Stimulated activated CD8-positive, alpha-beta memory T cell treated with anti-CD3 and anti-CD28 coated beads, Interleukin-12 subunit alpha, Interleukin-12 subunit beta, amount 100 ng/mL, for 24 hours (primary cell): ENCODE measurements around the gene INVS.
"Not testable (repeated sequence)": the region's sequence is repeated elsewhere in the genome, so short reads cannot be mapped to it uniquely, and the experiment has no call there.

Experiments used
- DNase-seq: peaks from one replicate; pipeline ENCODE4 v3.0.0-alpha.2; 2020; ENCODE audit errors: extremely low read depth

Gene INVS, protein sequence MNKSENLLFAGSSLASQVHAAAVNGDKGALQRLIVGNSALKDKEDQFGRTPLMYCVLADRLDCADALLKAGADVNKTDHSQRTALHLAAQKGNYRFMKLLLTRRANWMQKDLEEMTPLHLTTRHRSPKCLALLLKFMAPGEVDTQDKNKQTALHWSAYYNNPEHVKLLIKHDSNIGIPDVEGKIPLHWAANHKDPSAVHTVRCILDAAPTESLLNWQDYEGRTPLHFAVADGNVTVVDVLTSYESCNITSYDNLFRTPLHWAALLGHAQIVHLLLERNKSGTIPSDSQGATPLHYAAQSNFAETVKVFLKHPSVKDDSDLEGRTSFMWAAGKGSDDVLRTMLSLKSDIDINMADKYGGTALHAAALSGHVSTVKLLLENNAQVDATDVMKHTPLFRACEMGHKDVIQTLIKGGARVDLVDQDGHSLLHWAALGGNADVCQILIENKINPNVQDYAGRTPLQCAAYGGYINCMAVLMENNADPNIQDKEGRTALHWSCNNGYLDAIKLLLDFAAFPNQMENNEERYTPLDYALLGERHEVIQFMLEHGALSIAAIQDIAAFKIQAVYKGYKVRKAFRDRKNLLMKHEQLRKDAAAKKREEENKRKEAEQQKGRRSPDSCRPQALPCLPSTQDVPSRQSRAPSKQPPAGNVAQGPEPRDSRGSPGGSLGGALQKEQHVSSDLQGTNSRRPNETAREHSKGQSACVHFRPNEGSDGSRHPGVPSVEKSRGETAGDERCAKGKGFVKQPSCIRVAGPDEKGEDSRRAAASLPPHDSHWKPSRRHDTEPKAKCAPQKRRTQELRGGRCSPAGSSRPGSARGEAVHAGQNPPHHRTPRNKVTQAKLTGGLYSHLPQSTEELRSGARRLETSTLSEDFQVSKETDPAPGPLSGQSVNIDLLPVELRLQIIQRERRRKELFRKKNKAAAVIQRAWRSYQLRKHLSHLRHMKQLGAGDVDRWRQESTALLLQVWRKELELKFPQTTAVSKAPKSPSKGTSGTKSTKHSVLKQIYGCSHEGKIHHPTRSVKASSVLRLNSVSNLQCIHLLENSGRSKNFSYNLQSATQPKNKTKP

DNA sequence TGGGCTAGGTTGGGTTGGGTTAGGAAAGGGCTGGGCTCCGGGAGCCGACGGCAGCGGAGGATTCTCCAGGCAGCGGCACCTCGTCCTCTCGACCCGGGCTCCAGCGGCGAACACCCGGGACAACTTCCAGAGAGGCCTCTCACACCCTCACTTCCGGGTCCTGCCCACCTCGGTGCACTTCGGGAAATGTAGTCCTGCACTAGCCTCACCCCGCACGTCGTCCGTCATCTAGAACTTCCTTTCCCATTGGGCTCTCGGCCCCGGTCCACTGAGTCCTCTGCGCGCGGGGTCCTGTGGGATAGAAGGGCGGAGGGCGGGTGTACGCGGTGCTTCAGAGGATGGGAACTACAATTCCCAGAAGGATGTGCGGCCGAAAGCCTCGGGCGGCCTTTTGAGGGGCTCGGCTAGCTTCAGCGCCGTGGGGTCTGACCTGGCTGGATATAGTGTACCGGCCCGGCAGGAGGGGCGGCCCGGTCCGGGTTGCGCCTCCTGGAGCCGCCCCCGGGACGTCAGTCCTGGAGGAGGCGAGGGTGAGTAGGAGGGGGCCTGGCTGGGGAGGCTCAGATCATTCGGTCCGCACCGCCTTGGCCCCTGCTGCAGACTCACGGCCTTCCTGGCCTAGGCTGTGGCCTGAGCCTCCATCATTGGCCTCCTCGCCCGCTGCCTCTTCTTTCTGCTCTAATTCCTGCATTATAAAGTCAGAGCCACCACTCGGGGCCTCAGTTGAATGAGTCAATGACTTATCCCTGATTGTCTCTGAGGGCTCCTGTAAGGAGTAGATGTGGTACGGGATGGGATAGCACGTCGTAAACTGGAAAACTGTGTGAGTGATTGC is at the start of gene INVS, which contains the start of gene ERP44:
TSS of gene INVS (plus strand) at position 357 of the 835 bp plus-strand sequence. CDS start 5,279 bp downstream, outside the sequence.
TSS of gene ERP44 (minus strand) at position 114 of the 835 bp plus-strand sequence. CDS start 160 bp downstream, outside the sequence.
- peak; percentile 90 for DNase-seq

DNA sequence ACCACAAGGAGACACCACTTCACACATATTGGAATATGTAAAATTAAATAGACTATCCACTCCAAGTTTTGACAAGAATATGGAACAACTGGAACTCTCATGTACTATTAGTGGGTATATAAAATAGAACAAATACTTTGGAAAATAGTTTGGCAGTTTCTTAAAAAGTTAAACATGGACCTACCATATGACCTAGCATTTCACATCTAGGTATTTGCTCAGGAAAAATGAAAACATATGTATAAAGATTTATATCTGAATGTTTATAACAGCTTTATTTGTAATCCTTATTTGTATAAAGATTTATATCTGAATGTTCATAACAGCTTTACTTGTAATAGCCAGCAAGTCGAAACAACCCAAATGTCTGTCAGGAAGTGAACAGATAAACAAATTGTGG is 49.5 kb upstream of the INVS start:
- DNase-seq, result no peak

DNA sequence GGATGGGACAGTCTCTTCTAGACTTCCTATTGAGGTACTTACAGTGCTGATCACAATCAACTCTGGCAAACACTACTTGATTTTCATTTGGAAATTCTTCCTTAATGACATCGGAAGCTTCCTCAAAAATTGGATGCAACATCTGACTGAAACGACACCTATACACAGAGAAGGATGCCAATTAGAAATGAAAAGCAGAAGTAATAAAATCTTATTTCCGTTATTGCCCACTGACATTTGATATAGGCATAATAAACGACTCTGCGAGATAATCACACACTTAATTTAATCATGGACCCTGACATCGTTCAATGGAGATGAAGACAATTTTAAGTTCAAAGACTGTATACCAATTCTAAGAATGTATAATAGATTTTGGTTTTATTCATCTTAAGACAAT is 46.7 kb upstream of the INVS start:
- DNase-seq, result no peak

DNA sequence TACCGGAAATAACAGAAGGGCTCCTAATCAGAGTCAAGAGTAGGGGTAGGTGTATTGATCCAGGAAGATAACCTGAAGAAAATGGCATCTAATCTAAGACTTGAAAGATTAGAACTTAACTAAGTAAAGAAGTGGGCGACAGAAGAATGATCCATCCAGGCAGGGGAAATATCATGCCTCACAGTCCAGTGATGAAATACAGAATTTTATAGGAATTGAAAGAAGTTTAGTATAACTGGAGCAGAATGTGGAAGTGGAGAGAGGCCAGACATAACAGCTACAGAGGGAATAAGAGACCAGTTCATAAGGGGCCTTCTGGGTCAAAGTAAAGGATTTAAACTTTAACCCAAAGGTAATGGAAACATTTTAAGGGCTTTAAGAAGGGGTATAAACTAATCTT is 42.5 kb upstream of the INVS start:
- DNase-seq, result no peak

DNA sequence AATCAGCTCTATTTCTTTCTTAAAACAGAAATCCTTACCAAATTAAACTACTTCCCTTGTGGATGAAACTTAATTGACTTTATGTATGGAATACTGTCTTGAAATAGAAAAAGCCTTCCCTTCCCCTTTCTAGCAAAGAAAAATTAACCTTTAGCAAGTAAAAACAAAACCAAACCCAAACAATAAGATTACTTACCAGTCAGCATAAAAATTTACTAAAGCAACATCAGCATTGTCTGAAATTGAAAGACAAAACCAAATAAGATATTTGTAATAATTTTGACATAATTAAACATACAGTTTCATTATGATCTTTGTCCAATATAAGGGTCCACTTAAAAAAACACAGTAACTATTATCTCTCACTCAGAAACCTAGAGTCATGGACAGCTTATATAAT is 41.4 kb upstream of the INVS start:
- DNase-seq, result no peak

DNA sequence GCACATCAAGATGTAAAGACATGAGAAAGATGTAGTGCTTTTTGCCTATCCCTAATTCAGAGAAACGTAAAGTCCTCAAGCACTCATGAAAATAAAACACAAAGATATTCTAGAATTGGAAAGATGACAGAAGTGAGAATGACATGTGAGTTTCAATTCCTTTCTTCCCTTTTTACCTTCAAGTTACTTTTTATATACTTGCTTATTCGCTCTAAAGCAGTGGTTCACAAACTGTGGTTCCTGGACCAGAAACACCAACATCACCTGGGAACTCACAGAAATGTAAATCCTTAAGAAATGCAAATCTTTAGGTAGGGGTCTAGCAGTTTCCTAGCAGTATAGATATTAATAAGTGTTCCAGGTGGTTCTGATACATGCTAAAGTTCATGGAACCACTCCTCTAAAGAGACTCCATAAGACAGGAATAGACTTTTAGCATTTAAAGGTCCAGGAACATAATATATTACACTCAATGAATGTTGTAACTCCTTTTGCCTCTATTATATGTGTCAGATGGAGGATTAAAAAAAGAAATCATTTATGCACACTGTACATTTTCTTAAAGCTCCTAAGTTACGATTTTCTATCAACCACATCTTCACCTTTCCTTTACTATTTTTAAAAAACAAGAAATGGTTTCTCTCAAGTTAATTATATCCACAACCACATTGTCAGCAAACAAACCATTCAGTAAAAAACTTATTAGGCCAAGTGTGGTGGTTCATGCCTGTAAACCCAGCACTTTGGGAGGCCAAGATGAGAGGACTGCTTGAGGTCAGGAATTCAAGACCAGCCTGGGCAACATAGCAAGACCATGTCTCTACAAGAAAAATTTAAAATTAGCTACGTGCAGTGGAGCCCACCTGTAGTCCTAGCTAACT is 40.1 kb upstream of the INVS start:
- DNase-seq, result no peak

DNA sequence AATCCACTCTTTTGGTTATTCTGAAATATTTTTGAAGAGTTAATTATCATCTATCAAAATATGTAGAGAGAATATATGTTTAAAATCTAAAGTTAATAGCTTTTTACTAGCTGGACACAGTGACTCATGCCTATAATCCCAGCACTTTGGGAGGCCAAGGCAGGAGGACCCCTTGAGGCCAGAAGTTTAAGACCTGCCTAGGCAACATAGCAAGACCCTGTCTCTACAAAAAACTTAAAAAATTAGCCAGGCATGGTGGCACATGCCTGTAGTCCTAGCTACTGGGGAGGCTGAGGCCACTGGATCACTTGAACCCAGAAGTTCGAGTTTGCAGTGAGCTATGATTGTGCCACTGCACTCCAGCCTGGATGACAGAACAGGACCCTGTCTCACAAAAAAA is 36.4 kb upstream of the INVS start:
- DNase-seq, result not testable (repeated sequence)

DNA sequence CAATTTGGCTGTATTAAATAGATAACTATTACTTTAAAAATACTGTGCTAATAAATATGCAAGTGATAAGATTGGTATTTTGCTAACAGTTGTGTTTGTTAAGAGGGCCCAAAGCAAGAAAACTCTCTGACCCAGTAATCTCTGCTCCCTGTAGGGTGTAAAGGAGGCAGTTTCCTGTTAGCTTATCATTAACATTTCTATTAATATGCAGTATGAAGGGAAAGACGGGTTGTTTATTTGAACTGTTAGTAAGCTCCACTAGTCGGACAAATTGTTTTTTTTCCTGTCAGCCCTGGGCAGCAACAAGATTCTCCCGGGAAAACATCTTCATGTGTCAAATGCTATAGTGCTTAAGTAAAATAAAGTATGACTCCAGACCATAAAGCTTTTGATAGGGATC is 35.9 kb upstream of the INVS start:
- no peak for DNase-seq

DNA sequence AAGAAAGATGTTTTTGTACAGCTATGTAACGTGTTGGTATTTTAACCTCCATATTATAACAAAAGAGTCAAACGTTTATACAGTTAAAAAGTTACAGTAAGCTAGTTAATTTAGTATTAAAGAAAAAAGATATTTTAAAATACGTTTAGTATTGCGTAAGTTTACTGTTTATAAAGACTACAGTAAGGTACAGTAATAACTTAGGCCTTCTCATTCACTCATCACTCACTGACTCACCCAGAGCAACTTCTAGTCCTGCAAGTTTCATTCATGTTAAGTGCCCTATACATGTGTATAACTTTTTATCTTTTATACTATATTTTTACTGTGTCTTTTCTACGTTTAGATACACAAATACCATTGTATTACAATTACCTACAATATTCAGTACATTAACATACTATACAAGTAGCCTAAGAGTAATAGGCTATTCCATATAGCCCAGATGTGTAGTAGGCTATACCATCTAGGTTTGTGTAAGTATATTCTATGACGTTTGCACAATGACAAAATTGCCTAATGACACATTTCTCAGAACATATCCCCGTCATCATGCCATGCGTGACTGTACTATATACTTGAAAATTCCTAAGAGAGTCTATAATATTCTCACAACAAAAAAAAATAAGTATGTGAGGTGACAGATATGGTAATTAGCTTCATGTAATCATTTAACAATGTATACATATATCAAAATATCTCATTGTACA is 34.0 kb upstream of the INVS start:
- DNase-seq, result no peak

DNA sequence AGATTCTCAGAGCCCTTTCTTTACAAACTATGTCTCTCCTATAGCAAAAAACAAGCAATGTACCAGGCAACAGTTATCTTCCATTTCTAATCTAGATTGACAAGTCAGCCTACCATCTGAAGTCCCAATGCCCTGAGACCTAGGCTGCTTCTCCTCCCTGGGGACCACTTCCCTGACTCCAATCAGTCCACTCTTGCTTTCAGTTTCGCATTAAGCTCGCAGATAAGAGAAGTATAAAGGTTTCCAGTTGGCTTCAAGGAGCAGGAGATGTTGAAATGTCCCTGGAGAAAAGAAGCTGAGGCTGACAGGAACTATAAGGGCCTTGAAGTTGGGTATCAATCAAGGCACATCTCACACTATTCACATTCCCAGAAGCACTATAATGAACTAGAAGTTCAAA is 32.5 kb upstream of the INVS start:
- no peak for DNase-seq

DNA sequence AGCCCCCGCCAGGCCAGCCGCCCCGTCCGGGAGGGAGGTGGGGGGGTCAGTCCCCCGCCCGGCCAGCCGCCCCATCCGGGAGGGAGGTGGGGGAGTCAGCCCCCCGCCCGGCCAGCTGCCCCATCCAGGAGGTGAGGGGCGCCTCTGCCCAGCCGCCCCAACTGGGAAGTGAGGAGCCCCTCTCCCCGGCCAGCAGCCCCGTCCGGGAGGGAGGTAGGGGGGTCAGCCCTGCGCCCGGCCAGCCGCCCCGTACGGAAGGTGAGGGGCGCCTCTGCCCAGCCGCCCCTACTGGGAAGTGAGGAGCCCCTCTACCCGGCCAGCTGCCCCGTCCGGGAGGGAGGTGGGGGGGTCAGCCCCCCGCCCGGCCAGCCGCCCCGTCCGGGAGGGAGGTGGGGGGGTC is 31.1 kb upstream of the INVS start:
- not testable (repeated sequence) for DNase-seq

DNA sequence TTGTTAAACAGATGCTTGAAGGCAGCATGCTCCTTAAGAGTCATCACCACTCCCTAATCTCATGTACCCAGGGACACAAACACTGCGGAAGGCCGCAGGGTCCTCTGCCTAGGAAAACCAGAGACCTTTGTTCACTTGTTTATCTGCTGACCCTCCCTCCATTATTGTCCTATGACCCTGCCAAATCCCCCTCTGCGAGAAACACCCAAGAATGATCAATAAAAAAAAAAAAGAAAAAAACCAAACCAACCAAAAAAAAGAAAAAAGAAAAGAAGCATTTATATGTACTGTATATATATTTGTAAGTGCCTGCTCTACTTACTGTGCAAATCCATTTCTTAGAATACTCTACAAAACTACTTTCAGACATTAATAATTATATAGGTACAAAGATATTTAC is 30.0 kb upstream of the INVS start:
- not testable (repeated sequence) for DNase-seq

DNA sequence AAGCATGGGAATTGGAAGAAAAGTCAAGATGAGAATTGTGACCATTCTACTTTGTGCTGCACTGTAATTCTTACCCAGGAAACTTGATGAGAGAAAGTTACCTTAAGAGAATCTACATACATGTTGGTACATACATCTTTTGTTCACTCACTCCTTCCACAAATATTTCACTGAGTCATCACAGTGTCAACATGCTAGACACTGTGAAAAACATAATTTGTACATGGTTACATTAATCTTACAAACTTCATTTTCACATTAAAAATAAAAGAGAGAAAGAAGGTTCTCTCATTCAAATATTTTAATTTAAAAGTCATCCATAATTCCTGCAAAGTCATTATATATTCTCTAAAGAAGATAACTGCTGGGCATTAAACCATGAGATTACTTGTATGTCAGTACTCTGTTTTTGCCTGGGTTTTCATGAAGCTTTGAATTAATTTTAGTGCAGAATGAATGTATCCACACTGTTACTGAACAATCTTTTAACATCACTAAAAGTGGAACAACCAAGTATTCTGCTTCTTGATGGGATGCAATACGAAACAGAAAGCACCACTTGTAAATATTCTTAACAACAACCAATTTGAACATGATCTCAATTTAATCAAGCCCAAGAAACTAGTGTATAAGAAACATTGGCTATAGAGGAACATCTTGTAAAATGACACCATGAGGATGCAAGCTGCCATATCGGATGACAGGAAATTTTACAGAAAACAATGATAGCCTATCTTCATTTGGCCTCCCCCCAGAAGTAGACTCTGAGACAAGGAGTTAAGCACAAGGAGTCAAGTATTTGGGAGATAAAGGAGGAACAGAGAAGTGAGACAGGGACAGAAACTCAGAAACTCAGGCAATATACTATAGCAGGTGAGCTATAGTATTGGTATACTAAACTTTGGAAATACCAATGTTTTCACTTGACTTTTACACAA is 28.7 kb upstream of the INVS start:
- no peak for DNase-seq

DNA sequence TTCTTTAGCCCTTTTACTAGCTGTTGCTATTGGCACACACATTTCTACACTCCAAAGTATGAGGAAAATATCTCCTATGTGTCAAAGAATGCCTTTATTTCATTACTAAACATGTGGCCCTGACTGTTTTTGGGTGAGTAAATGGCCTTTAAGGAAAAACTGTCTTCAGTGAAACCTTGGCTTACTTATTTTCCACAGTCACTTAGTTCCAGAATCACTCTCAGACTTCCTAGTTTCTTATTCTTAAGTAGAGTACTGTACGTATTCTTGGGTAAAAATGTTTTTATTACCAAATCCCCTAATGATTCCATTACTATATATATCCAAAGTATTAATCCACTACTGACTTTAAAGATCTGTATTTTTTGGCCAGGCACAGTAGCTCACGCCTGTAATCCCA is 27.8 kb upstream of the INVS start:
- DNase-seq, result no peak

DNA sequence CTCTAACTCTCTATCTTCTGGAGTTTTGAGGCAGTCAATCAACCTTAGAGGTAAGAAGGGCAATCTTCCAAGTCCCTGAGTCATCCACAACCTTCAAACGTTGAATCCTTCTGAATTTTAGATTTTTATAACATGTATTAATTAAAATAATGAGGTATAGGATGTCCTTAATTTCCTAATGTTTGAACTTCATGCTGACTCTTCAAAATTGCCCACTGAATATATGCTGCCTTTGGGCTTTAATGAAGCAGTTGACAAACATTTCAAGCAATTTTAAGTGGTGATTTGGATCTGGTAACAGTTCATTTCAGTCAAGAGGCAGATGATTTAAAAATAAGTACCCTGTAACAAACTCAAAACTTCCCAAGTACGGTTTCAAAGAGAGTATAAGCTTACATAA is 26.2 kb upstream of the INVS start:
- no peak for DNase-seq

DNA sequence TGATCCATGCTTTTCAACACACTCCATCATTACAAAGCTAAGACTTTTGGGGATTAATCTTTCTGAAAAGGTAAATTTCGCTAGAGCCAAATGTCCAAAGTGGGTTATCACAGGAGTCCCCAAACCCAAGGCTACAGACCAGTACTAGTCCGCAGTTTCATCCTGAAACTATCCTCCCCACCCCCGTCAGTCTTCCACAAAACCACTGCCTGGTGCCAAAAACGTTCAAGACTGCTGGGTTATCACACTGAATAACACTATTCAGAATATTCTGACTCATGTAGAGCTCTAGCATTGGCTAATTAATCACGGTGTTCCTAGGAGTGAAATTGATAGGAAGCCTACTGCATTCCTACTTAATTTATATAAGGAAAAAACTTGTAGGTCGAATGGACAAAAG is 24.9 kb upstream of the INVS start:
- no peak for DNase-seq

DNA sequence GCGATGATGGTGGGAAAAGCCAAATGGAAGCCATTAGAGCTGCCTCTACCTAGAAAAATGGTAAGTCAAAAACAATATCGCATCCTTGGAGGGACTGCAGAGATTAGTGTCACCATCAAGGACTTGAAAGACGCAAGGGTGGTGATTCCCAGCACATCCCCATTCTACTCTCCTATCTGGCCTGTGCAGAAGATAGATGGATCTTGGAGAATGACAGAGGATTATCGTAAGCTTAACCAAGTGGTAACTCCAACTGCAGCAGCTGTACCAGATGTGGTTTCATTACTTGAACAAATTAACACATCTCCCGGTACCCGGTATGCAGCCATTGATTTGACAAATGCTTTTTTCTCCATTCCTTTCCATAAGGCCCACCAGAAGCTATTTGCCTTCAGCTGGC is 24.1 kb upstream of the INVS start:
- no peak for DNase-seq

DNA sequence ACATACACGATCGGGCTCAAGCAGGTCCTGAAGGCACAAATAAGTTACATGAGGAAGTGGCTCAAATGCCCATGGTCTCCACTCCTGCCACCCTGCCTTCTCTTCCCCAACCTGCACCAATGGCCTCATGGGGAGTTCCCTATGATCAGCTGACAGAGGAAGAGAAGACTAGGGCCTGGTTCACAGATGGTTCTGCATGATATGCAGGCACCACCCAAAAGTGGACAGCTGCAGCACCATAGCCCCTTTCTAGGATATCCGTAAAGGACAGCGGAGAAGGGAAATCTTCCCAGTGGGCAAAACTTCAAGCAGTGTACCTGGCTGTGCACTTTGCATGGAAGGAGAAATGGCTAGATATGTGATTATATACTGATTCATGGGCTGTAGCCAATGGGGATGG is 22.8 kb upstream of the INVS start:
- not testable (repeated sequence) for DNase-seq

DNA sequence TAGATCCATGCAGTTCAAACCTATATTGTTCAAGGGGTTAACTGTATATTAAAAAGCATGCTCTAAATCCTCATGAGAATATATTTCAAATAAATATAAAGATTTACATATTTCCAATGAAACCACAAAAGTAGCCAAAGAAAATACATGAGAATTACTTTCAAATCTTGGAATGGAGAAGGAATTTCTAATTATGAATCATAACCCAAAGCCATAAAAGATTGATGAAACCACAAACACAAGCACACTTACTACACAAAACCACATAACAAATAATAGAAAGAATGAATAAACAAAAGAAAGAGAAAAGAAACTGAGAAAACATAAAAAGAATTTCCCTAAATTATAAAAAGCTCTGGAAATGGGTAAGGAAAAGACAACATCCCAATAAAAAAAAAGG is 16.3 kb upstream of the INVS start:
- no peak for DNase-seq
